Measurements from ENCODE around the gene SUGP2.
"Not testable (repeated sequence)": the region's sequence is repeated elsewhere in the genome, so short reads cannot be mapped to it uniquely, and the experiment has no call there.

The SUGP2 gene

DNA sequence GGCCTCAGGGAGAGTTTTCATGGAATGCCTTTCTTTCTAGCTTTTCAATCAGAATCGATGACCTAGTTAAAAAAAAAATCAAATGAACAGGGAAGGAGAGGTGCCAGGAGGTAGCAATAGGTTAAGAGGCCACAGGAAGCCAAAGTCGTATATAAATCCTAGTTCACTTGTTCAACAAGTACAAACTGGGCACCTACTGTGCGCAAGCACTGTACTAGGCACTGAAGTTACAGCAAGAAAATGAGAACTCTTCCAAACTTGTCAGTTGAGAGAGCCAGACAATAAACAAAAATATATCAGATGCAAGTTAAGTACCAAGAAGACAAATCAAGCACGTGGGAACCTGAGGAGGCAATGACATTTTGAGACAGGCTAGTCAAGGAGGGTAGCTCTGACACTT, 6.1 kb downstream of the SUGP2 start:
- Histone ChIP-seq H3K9ac (ENCODE audit: low read depth, low read length) (no peak overlapping the region), H3K4me3 (ENCODE audit: low read depth in 1 of 2, low read length in 2 of 2) (no peak overlapping the region), H3K36me3 (ENCODE audit: insufficient read depth, low read length) (peaks cover 93% of the 10 kb centered on the region), H3K9me3 (ENCODE audit: insufficient read depth, low read length, severe bottlenecking) (no peaks in the 10 kb centered on the region), H3K27ac (ENCODE audit: low read length) (no peak overlapping the region), H3K4me1 (ENCODE audit: insufficient read depth, low read length) (peaks cover 47% of the 10 kb centered on the region), H3K4me2 (ENCODE audit: insufficient read depth, low read length) (no peak overlapping the region), H3K27me3 (ENCODE audit: insufficient read depth, low read length, poor library complexity) (no peaks in the 10 kb centered on the region), H2AFZ (ENCODE audit: low read depth, low read length) (no peak overlapping the region), H4K20me1 (ENCODE audit: insufficient read depth, low read length) (peaks cover 63% of the 10 kb centered on the region), H3K79me2 (ENCODE audit: insufficient read depth, low read length) (peaks cover 92% of the 10 kb centered on the region)
- no peak for ATAC-seq (ENCODE audit: insufficient read depth, low read depth)
- TF ChIP-seq, protein P1, sequence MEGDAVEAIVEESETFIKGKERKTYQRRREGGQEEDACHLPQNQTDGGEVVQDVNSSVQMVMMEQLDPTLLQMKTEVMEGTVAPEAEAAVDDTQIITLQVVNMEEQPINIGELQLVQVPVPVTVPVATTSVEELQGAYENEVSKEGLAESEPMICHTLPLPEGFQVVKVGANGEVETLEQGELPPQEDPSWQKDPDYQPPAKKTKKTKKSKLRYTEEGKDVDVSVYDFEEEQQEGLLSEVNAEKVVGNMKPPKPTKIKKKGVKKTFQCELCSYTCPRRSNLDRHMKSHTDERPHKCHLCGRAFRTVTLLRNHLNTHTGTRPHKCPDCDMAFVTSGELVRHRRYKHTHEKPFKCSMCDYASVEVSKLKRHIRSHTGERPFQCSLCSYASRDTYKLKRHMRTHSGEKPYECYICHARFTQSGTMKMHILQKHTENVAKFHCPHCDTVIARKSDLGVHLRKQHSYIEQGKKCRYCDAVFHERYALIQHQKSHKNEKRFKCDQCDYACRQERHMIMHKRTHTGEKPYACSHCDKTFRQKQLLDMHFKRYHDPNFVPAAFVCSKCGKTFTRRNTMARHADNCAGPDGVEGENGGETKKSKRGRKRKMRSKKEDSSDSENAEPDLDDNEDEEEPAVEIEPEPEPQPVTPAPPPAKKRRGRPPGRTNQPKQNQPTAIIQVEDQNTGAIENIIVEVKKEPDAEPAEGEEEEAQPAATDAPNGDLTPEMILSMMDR (IDR thresholded peaks at IDR 0.05; ENCODE audit: borderline replicate concordance, extremely low read depth, low read length, poor library complexity, severe bottlenecking) = no peak
- no peak for TF ChIP-seq EZH2 (IDR thresholded peaks at IDR 0.05; ENCODE audit: borderline replicate concordance, low read depth, low read length, severe bottlenecking)
- DNase-seq = no peak

DNA sequence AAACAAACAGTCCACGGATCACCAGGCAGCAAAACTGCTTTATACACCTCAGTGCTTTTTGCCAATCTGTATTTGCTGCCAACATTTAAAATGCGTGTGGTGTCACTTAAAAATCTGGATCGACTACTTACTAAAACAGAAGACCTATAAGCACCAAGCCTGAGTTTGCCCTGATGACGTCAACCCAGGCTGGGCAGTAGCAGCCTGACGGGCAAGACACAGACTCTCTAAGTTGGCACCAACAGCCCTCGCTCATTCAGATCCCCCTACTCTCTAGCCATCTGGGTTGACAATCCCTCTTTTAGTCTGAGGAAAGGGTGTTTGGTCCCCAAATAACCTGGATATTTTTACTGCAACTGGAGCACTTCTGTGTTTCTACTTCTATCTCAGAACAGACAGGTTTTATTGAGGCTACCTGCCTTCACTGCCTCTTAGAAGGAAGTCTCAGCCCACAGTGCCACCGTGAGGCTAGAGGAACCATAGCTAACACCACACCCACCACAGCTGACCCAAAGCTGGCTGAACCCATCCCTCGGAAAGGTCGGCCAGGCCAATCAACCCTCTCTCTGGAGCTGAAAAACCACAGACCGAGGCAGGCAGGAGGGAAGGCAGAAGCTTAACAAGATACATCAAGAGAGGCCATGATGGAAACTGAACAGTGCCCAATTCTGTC, 6.9 kb downstream of the SUGP2 start:
- peaks cover 56% of the 10 kb centered on the region for H4K20me1 ChIP-seq (ENCODE audit: insufficient read depth, low read length)
- H3K36me3 ChIP-seq (ENCODE audit: insufficient read depth, low read length) = peaks cover 95% of the 10 kb centered on the region
- no peaks in the 10 kb centered on the region for H3K9me3 ChIP-seq (ENCODE audit: insufficient read depth, low read length, severe bottlenecking)
- peaks cover 90% of the 10 kb centered on the region for H3K79me2 ChIP-seq (ENCODE audit: insufficient read depth, low read length)
- ATAC-seq (ENCODE audit: insufficient read depth, low read depth) (no peak), DNase-seq (no peak)
- H3K4me2 ChIP-seq (ENCODE audit: insufficient read depth, low read length) = no peak overlapping the region
- no peaks in the 10 kb centered on the region for H3K27me3 ChIP-seq (ENCODE audit: insufficient read depth, low read length, poor library complexity)
- no peak overlapping the region for H3K27ac ChIP-seq (ENCODE audit: low read length)
- H3K9ac ChIP-seq (ENCODE audit: low read depth, low read length) = no peak overlapping the region
- TF ChIP-seq EZH2 (IDR thresholded peaks at IDR 0.05; ENCODE audit: borderline replicate concordance, low read depth, low read length, severe bottlenecking) = no peak
- TF ChIP-seq, protein P1 (IDR thresholded peaks at IDR 0.05; ENCODE audit: borderline replicate concordance, extremely low read depth, low read length, poor library complexity, severe bottlenecking) = peak; percentile 23
- H3K4me1 ChIP-seq (ENCODE audit: insufficient read depth, low read length) = peaks cover 42% of the 10 kb centered on the region; the same call in 1 of the 2 replicates
- H3K4me3 ChIP-seq (ENCODE audit: low read depth in 1 of 2, low read length in 2 of 2) = no peak overlapping the region
- H2AFZ ChIP-seq (ENCODE audit: low read depth, low read length) = no peak overlapping the region

DNA sequence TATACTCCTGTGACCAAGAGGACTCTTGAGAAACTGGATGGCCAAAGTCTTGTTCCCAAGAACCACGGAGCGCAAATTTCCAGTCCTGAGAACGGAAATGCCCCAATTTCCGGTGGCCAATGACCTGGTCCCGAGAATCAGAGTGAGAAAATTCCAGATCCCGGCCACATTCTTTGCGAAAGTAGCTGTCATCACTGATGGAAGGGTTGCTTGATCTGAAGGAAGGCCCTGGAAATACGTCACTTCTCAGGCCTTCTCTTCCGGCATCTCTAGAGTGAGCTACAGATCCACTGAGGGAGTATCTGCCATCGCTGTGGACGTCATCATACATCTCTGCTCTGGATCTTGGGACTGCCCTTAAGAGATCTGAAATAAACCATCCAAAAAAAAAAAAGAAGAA, 7.5 kb downstream of the SUGP2 start:
- H3K79me2 ChIP-seq (ENCODE audit: insufficient read depth, low read length) = peaks cover 90% of the 10 kb centered on the region
- ATAC-seq (ENCODE audit: insufficient read depth, low read depth) = no peak
- no peak for DNase-seq
- H4K20me1 ChIP-seq (ENCODE audit: insufficient read depth, low read length) = peaks cover 60% of the 10 kb centered on the region
- no peak for TF ChIP-seq EZH2 (IDR thresholded peaks at IDR 0.05; ENCODE audit: borderline replicate concordance, low read depth, low read length, severe bottlenecking)
- TF ChIP-seq, protein P1 (IDR thresholded peaks at IDR 0.05; ENCODE audit: borderline replicate concordance, extremely low read depth, low read length, poor library complexity, severe bottlenecking) = no peak
- H3K4me1 ChIP-seq (ENCODE audit: insufficient read depth, low read length) = peaks cover 40% of the 10 kb centered on the region; the same call in 1 of the 2 replicates
- no peaks in the 10 kb centered on the region for H3K9me3 ChIP-seq (ENCODE audit: insufficient read depth, low read length, severe bottlenecking)
- no peak overlapping the region for H2AFZ ChIP-seq (ENCODE audit: low read depth, low read length)
- H3K27me3 ChIP-seq (ENCODE audit: insufficient read depth, low read length, poor library complexity) = no peaks in the 10 kb centered on the region
- no peak overlapping the region for H3K9ac ChIP-seq (ENCODE audit: low read depth, low read length)
- no peak overlapping the region for H3K27ac ChIP-seq (ENCODE audit: low read length)
- H3K4me2 ChIP-seq (ENCODE audit: insufficient read depth, low read length) = no peak overlapping the region
- H3K4me3 ChIP-seq (ENCODE audit: low read depth in 1 of 2, low read length in 2 of 2) = no peak overlapping the region
- peaks cover 94% of the 10 kb centered on the region for H3K36me3 ChIP-seq (ENCODE audit: insufficient read depth, low read length)

DNA sequence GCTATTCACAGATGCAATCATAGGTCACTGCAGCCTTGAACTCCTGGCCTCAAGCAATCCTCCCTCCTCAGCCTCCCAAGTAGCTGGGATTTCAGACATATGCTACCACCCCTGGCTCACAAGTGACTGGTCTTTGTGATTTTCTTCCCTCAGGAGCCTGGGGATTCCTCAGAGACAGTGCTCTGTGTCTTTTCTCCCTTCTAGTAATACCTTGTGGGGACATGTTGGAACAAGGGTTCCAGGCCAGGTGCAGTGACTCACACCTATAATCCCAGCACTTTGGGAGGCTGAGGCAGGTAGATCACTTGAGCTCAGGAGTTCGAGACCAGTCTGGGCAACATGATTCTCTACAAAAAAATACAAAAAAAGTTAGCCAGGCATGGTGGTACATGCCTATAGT, 9.9 kb downstream of the SUGP2 start:
- not testable (repeated sequence) for ATAC-seq (ENCODE audit: insufficient read depth, low read depth); H3K27ac ChIP-seq (ENCODE audit: low read length); H3K9ac ChIP-seq (ENCODE audit: low read depth, low read length); DNase-seq; H3K27me3 ChIP-seq (ENCODE audit: insufficient read depth, low read length, poor library complexity); H2AFZ ChIP-seq (ENCODE audit: low read depth, low read length); H3K9me3 ChIP-seq (ENCODE audit: insufficient read depth, low read length, severe bottlenecking); H3K4me3 ChIP-seq (ENCODE audit: low read depth in 1 of 2, low read length in 2 of 2)
- H4K20me1 ChIP-seq (ENCODE audit: insufficient read depth, low read length) = peaks cover 60% of the 10 kb centered on the region
- H3K36me3 ChIP-seq (ENCODE audit: insufficient read depth, low read length) = peaks cover 86% of the 10 kb centered on the region
- H3K4me1 ChIP-seq (ENCODE audit: insufficient read depth, low read length) = peaks cover 30% of the 10 kb centered on the region; the same call in 1 of the 2 replicates
- peaks cover 94% of the 10 kb centered on the region for H3K79me2 ChIP-seq (ENCODE audit: insufficient read depth, low read length)
- H3K4me2 ChIP-seq (ENCODE audit: insufficient read depth, low read length) = 0 out of 2 replicates have a peak overlapping the region, but pooled peaks have one; percentile 26

Measured in DND-41 (cell line).